Measurements from ENCODE around the gene SLC12A2.

SLC12A2 gene

GRCh38 chr5:128097224-128097623 is 13.7 kb downstream of the SLC12A2 start:
- Histone ChIP-seq H3K18ac (ENCODE audit: low read length) (no peak overlapping the region), H3K9ac (ENCODE audit: low read length) (no peak overlapping the region), H3K9me3 (ENCODE audit: insufficient read depth, low read depth, low read length) (no peaks in the 10 kb centered on the region), H3K36me3 (ENCODE audit: control insufficient read depth in 1 of 2, insufficient read depth in 2 of 2, low read length in 2 of 2) (no peaks in the 10 kb centered on the region), H4K8ac (ENCODE audit: low read depth, low read length) (no peak overlapping the region), H2AK5ac (ENCODE audit: low read length) (no peak overlapping the region), H3K79me1 (ENCODE audit: low read length) (no peaks in the 10 kb centered on the region), H4K91ac (ENCODE audit: low read depth, low read length) (no peak overlapping the region), H3K4me3 (ENCODE audit: low read depth, low read length) (no peak overlapping the region), H3K23ac (ENCODE audit: low read length) (no peak overlapping the region), H3K79me2 (ENCODE audit: control insufficient read depth, insufficient read depth, low read length, poor library complexity) (no peaks in the 10 kb centered on the region), H3K27ac (ENCODE audit: low read depth, low read length) (no peak overlapping the region), H4K12ac (ENCODE audit: low read depth, low read length) (no peak overlapping the region), H3K4me1 (ENCODE audit: control insufficient read depth in 1 of 2, insufficient read depth in 2 of 2, low read length in 2 of 2) (no peaks in the 10 kb centered on the region), H3K4ac (ENCODE audit: low read depth, low read length) (no peak overlapping the region), H2BK5ac (ENCODE audit: low read depth, low read length, poor library complexity) (no peak overlapping the region), H3K14ac (ENCODE audit: low read length) (no peak overlapping the region), H2AFZ (ENCODE audit: insufficient read depth, low read length, poor library complexity) (no peak overlapping the region), H3K4me2 (ENCODE audit: low read length) (no peak overlapping the region), H2BK120ac (ENCODE audit: insufficient read depth, low read length, poor library complexity) (no peak overlapping the region), H2BK12ac (ENCODE audit: low read length) (no peak overlapping the region), H3K27me3 (ENCODE audit: insufficient read depth, low read length) (no peaks in the 10 kb centered on the region)
- WGBS (ENCODE audit: extremely low coverage, insufficient coverage, insufficient read length) = no CpG with 5 or more reads among the region's 1 CpG
- no peak for DNase-seq

DNA sequence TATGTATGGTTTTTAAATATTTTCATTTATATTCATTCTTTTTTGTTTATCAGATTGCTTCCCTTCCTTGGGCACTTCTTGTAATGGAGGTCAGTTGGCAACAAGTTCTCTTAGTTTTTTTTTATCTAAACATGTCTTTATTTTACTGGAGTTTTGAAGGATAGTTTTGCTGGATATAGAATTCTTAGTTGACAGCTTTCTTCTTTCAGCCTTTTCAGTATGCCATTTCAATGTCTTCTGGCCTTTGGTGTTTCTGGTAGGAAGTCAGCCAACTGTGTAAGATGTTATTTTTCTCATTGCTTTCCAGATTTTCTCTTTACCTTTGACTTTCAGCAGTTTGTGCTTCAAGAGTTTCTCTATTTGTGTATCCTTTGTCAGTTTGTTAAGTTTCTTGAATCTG is 14.2 kb downstream of the SLC12A2 start:
- no peak for DNase-seq
- H2BK12ac ChIP-seq (ENCODE audit: low read length) = no peak overlapping the region
- no peak overlapping the region for H4K12ac ChIP-seq (ENCODE audit: low read depth, low read length)
- no peak overlapping the region for H4K91ac ChIP-seq (ENCODE audit: low read depth, low read length)
- H3K9me3 ChIP-seq (ENCODE audit: insufficient read depth, low read depth, low read length) = no peaks in the 10 kb centered on the region
- no peak overlapping the region for H2BK120ac ChIP-seq (ENCODE audit: insufficient read depth, low read length, poor library complexity)
- H3K23ac ChIP-seq (ENCODE audit: low read length) = no peak overlapping the region
- H3K14ac ChIP-seq (ENCODE audit: low read length) = no peak overlapping the region
- no peak overlapping the region for H4K8ac ChIP-seq (ENCODE audit: low read depth, low read length)
- H3K36me3 ChIP-seq (ENCODE audit: control insufficient read depth in 1 of 2, insufficient read depth in 2 of 2, low read length in 2 of 2) = no peaks in the 10 kb centered on the region
- H3K18ac ChIP-seq (ENCODE audit: low read length) = no peak overlapping the region
- no peaks in the 10 kb centered on the region for H3K79me2 ChIP-seq (ENCODE audit: control insufficient read depth, insufficient read depth, low read length, poor library complexity)
- H3K9ac ChIP-seq (ENCODE audit: low read length) = no peak overlapping the region
- H3K4me1 ChIP-seq (ENCODE audit: control insufficient read depth in 1 of 2, insufficient read depth in 2 of 2, low read length in 2 of 2) = no peaks in the 10 kb centered on the region
- no peak overlapping the region for H2AK5ac ChIP-seq (ENCODE audit: low read length)
- no peak overlapping the region for H3K4ac ChIP-seq (ENCODE audit: low read depth, low read length)
- no peak overlapping the region for H3K27ac ChIP-seq (ENCODE audit: low read depth, low read length)
- no peaks in the 10 kb centered on the region for H3K79me1 ChIP-seq (ENCODE audit: low read length)
- no peak overlapping the region for H2AFZ ChIP-seq (ENCODE audit: insufficient read depth, low read length, poor library complexity)
- no peaks in the 10 kb centered on the region for H3K27me3 ChIP-seq (ENCODE audit: insufficient read depth, low read length)
- H3K4me3 ChIP-seq (ENCODE audit: low read depth, low read length) = no peak overlapping the region
- H2BK5ac ChIP-seq (ENCODE audit: low read depth, low read length, poor library complexity) = no peak overlapping the region
- H3K4me2 ChIP-seq (ENCODE audit: low read length) = no peak overlapping the region

DNA sequence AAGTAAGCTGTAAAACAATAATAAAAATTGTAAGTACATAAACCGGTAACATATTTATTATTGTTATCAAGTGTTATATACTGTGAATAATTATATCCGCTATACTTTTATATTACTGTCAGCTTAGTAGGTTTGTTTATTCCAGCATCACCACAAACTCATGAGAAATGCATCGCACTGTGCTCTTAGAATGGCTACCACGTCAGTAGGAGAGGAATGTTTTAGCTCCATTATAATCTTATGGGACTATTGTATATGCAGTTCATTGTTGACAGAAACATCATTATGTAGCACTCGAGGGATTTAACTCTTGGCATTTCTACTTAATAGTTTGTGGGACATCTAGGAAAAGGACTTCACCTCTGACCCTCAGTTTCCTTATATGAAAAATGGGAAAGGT is 16.4 kb downstream of the SLC12A2 start:
- Histone ChIP-seq H3K4ac (ENCODE audit: low read depth, low read length) (no peak overlapping the region), H3K9ac (ENCODE audit: low read length) (no peak overlapping the region), H3K27ac (ENCODE audit: low read depth, low read length) (no peak overlapping the region), H3K23ac (ENCODE audit: low read length) (no peak overlapping the region), H2AFZ (ENCODE audit: insufficient read depth, low read length, poor library complexity) (no peak overlapping the region), H3K14ac (ENCODE audit: low read length) (no peak overlapping the region), H2AK5ac (ENCODE audit: low read length) (no peak overlapping the region), H3K27me3 (ENCODE audit: insufficient read depth, low read length) (no peaks in the 10 kb centered on the region), H3K79me1 (ENCODE audit: low read length) (no peaks in the 10 kb centered on the region), H3K9me3 (ENCODE audit: insufficient read depth, low read depth, low read length) (no peaks in the 10 kb centered on the region), H3K79me2 (ENCODE audit: control insufficient read depth, insufficient read depth, low read length, poor library complexity) (no peaks in the 10 kb centered on the region), H4K91ac (ENCODE audit: low read depth, low read length) (no peak overlapping the region), H2BK12ac (ENCODE audit: low read length) (no peak overlapping the region), H3K4me2 (ENCODE audit: low read length) (no peak overlapping the region), H3K4me3 (ENCODE audit: low read depth, low read length) (no peak overlapping the region), H3K4me1 (ENCODE audit: control insufficient read depth in 1 of 2, insufficient read depth in 2 of 2, low read length in 2 of 2) (no peaks in the 10 kb centered on the region), H3K36me3 (ENCODE audit: control insufficient read depth in 1 of 2, insufficient read depth in 2 of 2, low read length in 2 of 2) (peaks cover 0 to 2% of the 10 kb centered on the region in 2 experiments), H2BK120ac (ENCODE audit: insufficient read depth, low read length, poor library complexity) (no peak overlapping the region), H3K18ac (ENCODE audit: low read length) (no peak overlapping the region), H4K8ac (ENCODE audit: low read depth, low read length) (no peak overlapping the region), H4K12ac (ENCODE audit: low read depth, low read length) (no peak overlapping the region), H2BK5ac (ENCODE audit: low read depth, low read length, poor library complexity) (no peak overlapping the region)
- DNase-seq = peak in 1 of 2 donors; percentile 15
- no CpG with 5 or more reads among the region's 5 CpGs for WGBS (ENCODE audit: extremely low coverage, insufficient coverage, insufficient read length)

DNA sequence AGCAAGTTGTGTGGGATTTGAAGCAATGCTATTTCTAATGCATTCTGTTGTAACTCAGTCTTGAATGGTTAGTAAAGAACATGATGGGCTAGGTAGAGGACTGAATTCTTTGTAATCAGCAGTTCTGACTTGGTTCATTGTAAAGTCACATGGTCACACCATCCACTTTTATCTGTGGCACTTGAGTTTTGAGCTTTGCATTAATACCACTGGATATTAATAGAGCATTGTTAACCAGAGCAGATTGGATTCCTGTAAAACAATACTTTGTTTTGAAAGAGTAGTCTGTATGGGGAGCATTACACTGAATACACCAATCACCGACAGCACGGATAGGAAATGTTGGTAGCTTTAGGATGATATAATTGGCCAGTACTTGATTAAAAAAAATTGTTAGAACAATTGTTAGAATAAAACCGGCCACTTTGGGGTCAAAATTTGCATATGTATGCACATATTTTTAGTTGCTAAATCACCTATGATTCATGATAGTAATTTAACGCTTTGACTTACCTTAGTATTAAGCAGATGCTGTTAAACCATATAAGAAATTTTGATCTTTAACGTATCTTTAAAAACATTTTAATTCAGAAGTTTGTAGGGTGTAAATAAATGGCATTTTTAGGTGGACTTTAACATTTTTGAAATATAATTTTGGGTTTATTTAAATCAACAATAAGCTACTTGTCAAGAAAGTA is 17.4 kb downstream of the SLC12A2 start:
- peaks cover 0 to 2% of the 10 kb centered on the region in 2 experiments for H3K36me3 ChIP-seq (ENCODE audit: control insufficient read depth in 1 of 2, insufficient read depth in 2 of 2, low read length in 2 of 2)

More for the DNA sequence above, 17.4 kb downstream of the SLC12A2 start:
- H3K27me3 ChIP-seq (ENCODE audit: insufficient read depth, low read length) = no peaks in the 10 kb centered on the region
- no peak overlapping the region for H2AFZ ChIP-seq (ENCODE audit: insufficient read depth, low read length, poor library complexity)
- no CpG with 5 or more reads among the region's 5 CpGs for WGBS (ENCODE audit: extremely low coverage, insufficient coverage, insufficient read length)
- H4K12ac ChIP-seq (ENCODE audit: low read depth, low read length) = no peak overlapping the region
- no peak overlapping the region for H3K18ac ChIP-seq (ENCODE audit: low read length)
- no peaks in the 10 kb centered on the region for H3K4me1 ChIP-seq (ENCODE audit: control insufficient read depth in 1 of 2, insufficient read depth in 2 of 2, low read length in 2 of 2)
- H3K4me3 ChIP-seq (ENCODE audit: low read depth, low read length) = no peak overlapping the region
- H4K91ac ChIP-seq (ENCODE audit: low read depth, low read length) = no peak overlapping the region
- H2BK5ac ChIP-seq (ENCODE audit: low read depth, low read length, poor library complexity) = no peak overlapping the region
- no peak overlapping the region for H3K4me2 ChIP-seq (ENCODE audit: low read length)
- no peak overlapping the region for H3K23ac ChIP-seq (ENCODE audit: low read length)
- H2BK120ac ChIP-seq (ENCODE audit: insufficient read depth, low read length, poor library complexity) = no peak overlapping the region
- H3K27ac ChIP-seq (ENCODE audit: low read depth, low read length) = no peak overlapping the region
- H2AK5ac ChIP-seq (ENCODE audit: low read length) = no peak overlapping the region
- no peak overlapping the region for H3K4ac ChIP-seq (ENCODE audit: low read depth, low read length)
- no peak overlapping the region for H3K9ac ChIP-seq (ENCODE audit: low read length)
- DNase-seq = no peak
- no peak overlapping the region for H2BK12ac ChIP-seq (ENCODE audit: low read length)
- H3K14ac ChIP-seq (ENCODE audit: low read length) = no peak overlapping the region
- H3K79me2 ChIP-seq (ENCODE audit: control insufficient read depth, insufficient read depth, low read length, poor library complexity) = no peaks in the 10 kb centered on the region
- no peak overlapping the region for H4K8ac ChIP-seq (ENCODE audit: low read depth, low read length)
- H3K79me1 ChIP-seq (ENCODE audit: low read length) = no peaks in the 10 kb centered on the region
- no peaks in the 10 kb centered on the region for H3K9me3 ChIP-seq (ENCODE audit: insufficient read depth, low read depth, low read length)
